H1 (cell line): ENCODE data around the gene KDF1. TPM values are rescaled to one million over a fixed set of nuclear protein-coding genes. Genes with fewer than 3 reads are reported as not detected.

Experiments
- CTCF ChIA-PET: fragments of 300-600 bp; sonication (Branson Sonifier 250); formaldehyde crosslinking; loops from one replicate; lab custom pipeline; 2021; ENCODE audit not compliant: partially characterized antibody; lab: Charles Lee
- POLR2A ChIA-PET: fragments of 300-600 bp; sonication (Branson Sonifier 250); formaldehyde crosslinking; loops from one replicate; lab custom pipeline; 2021; ENCODE audit warnings: inconsistent platforms; ENCODE audit not compliant: partially characterized antibody; lab: Charles Lee
- DNase-seq, 2 experiments: peaks; one replicate each; pipeline versions ENCODE4 v3.0.0 to v3.0.0-alpha.2; 2010 to 2022; ENCODE audit warnings: low spot score in 2 of 2, low read depth in 1 of 2, mixed read lengths in 1 of 2
- FAIRE-seq: peaks from 2 replicates; lab custom pipeline; 2011; peaks lifted over from hg19 to GRCh38; lab: Jason Lieb, UNC
- H2AFZ ChIP-seq: 2 replicates; pipeline ENCODE4 v1.8.1; 2012; ENCODE audit warnings: low read length, inconsistent platforms
- H2AK5ac ChIP-seq: 2 replicates; pipeline ENCODE4 v1.6.1; 2013; ENCODE audit warnings: low read depth, low read length
- H2BK120ac ChIP-seq: replicated peaks from 2 replicates; pipeline ENCODE3; 2013; ENCODE audit warnings: low read depth, low read length, inconsistent platforms
- H2BK12ac ChIP-seq: 2 replicates; pipeline ENCODE4 v1.6.1; 2013; ENCODE audit warnings: low read depth, low read length
- H2BK15ac ChIP-seq: 2 replicates; pipeline ENCODE4 v1.6.1; 2013; ENCODE audit warnings: low read length
- H2BK20ac ChIP-seq: 2 replicates; pipeline ENCODE4 v1.6.1; 2013; ENCODE audit warnings: low read length
- H2BK5ac ChIP-seq: 2 replicates; pipeline ENCODE4 v1.6.1; 2013; ENCODE audit warnings: low read depth, low read length
- H3K14ac ChIP-seq: 2 replicates; pipeline ENCODE4 v1.6.1; 2013; ENCODE audit warnings: inconsistent platforms; ENCODE audit not compliant: insufficient read length
- H3K18ac ChIP-seq: 2 replicates; pipeline ENCODE4 v1.6.1; 2013; ENCODE audit warnings: low read length; ENCODE audit errors: extremely low read depth
- H3K23ac ChIP-seq: 2 replicates; pipeline ENCODE4 v1.6.1; 2013; ENCODE audit warnings: inconsistent platforms; ENCODE audit not compliant: insufficient read length
- H3K23me2 ChIP-seq: 2 replicates; pipeline ENCODE4 v1.6.1; 2013; ENCODE audit warnings: low read depth, low read length
- H3K27ac ChIP-seq: 2 replicates; pipeline ENCODE4 v1.6.1; 2011; ENCODE audit warnings: low read depth, low read length, inconsistent platforms
- H3K27me3 ChIP-seq, 4 experiments: replicated peaks in 1 of 4; 1 replicate in 1 of 4; 2 replicates in 3 of 4; pipeline versions ENCODE4 v1.6.1 to v1.8.1; 2011 to 2013; ENCODE audit warnings: low read length in 3 of 4, mild to moderate bottlenecking in 3 of 4, inconsistent platforms in 2 of 4, mixed read lengths in 2 of 4, moderate library complexity in 1 of 4; ENCODE audit not compliant: control insufficient read depth in 3 of 4, insufficient read depth in 3 of 4; ENCODE audit errors: extremely low read depth in 1 of 4
- H3K36me3 ChIP-seq, 4 experiments: 2 replicates each; pipeline versions ENCODE4 v1.6.1 to v1.8.1; 2011 to 2013; ENCODE audit warnings: mild to moderate bottlenecking in 4 of 4, low read length in 3 of 4, moderate library complexity in 2 of 4, control low read depth in 1 of 4, inconsistent platforms in 1 of 4; ENCODE audit not compliant: insufficient read depth in 4 of 4, control insufficient read depth in 2 of 4
- H3K4ac ChIP-seq: replicated peaks from 2 replicates; pipeline ENCODE3; 2013; ENCODE audit warnings: low read length, low read depth, mixed read lengths, inconsistent platforms; ENCODE audit not compliant: insufficient read length
- H3K4me1 ChIP-seq, 4 experiments: replicated peaks in 1 of 4; 1 replicate in 1 of 4; 2 replicates in 3 of 4; pipeline versions ENCODE4 v1.6.1 to v1.8.1; 2011 to 2013; ENCODE audit warnings: low read length in 3 of 4, inconsistent platforms in 2 of 4, mixed read lengths in 1 of 4; ENCODE audit not compliant: insufficient read depth in 4 of 4, control insufficient read depth in 3 of 4
- H3K4me2 ChIP-seq, 2 experiments: 2 replicates each; pipeline versions ENCODE4 v1.6.1 to v1.8.1; 2011 to 2013; ENCODE audit warnings: low read depth in 2 of 2, low read length in 2 of 2, control low read depth in 1 of 2, inconsistent platforms in 1 of 2, mild to moderate bottlenecking in 1 of 2; ENCODE audit not compliant: insufficient read depth in 1 of 2
- H3K4me3 ChIP-seq, 4 experiments: fragments of 200-600, 300-600 bp in 1 of 4; sonication (generic), shearing (Covaris generic), sonication (Bioruptor Twin) in 1 of 4; 2 replicates each; pipeline versions ENCODE4 v1.5.1 to v1.8.1; 2011 to 2016; ENCODE audit warnings: low read length in 4 of 4, low read depth in 3 of 4, control low read depth in 2 of 4, inconsistent platforms in 2 of 4, mild to moderate bottlenecking in 2 of 4, mixed read lengths in 1 of 4, moderate library complexity in 1 of 4; ENCODE audit not compliant: insufficient read depth in 2 of 4; ENCODE audit errors: extremely low read depth in 1 of 4
- H3K56ac ChIP-seq: replicated peaks from 2 replicates; pipeline ENCODE3; 2013; ENCODE audit warnings: low read depth, mild to moderate bottlenecking, mixed read lengths, low read length, inconsistent platforms; ENCODE audit not compliant: insufficient read length
- H3K79me1 ChIP-seq: 2 replicates; pipeline ENCODE4 v1.6.1; 2013; ENCODE audit warnings: low read depth, low read length, control low read depth
- H3K79me2 ChIP-seq, 2 experiments: 2 replicates each; pipeline versions ENCODE4 v1.6.1 to v1.8.1; 2012 to 2013; ENCODE audit warnings: low read length in 2 of 2, mild to moderate bottlenecking in 2 of 2, inconsistent platforms in 1 of 2; ENCODE audit not compliant: insufficient read depth in 2 of 2, control insufficient read depth in 1 of 2
- H3K9ac ChIP-seq, 4 experiments: replicated peaks in 1 of 4; 1 replicate in 1 of 4; 2 replicates in 3 of 4; pipeline versions ENCODE4 v1.6.1 to v1.8.1; 2011 to 2013; ENCODE audit warnings: low read depth in 3 of 4, low read length in 3 of 4, control low read depth in 2 of 4, mild to moderate bottlenecking in 2 of 4, moderate library complexity in 2 of 4, inconsistent platforms in 1 of 4; ENCODE audit errors: extremely low read depth in 1 of 4
- H3K9me3 ChIP-seq, 2 experiments: 2 replicates each; pipeline versions ENCODE4 v1.6.1 to v1.8.1; 2012 to 2013; ENCODE audit warnings: mild to moderate bottlenecking in 2 of 2, moderate library complexity in 2 of 2, control low read depth in 1 of 2, inconsistent platforms in 1 of 2, low read depth in 1 of 2, low read length in 1 of 2, mixed read lengths in 1 of 2; ENCODE audit not compliant: insufficient read depth in 2 of 2
- H4K20me1 ChIP-seq, 2 experiments: replicated peaks in 1 of 2; 2 replicates each; pipeline versions ENCODE3 to v1.8.1; 2011 to 2013; ENCODE audit warnings: inconsistent platforms in 2 of 2, low read length in 2 of 2, mild to moderate bottlenecking in 1 of 2; ENCODE audit not compliant: insufficient read depth in 2 of 2, control insufficient read depth in 1 of 2
- H4K5ac ChIP-seq: 2 replicates; pipeline ENCODE4 v1.6.1; 2013; ENCODE audit warnings: low read length, low read depth, mixed read lengths, inconsistent platforms; ENCODE audit not compliant: insufficient read length
- H4K8ac ChIP-seq: 2 replicates; pipeline ENCODE4 v1.8.0; 2013; ENCODE audit warnings: mild to moderate bottlenecking, moderate library complexity, low read length, inconsistent platforms; ENCODE audit not compliant: insufficient read depth; ENCODE audit errors: extremely low read depth
- H4K91ac ChIP-seq: replicated peaks from 2 replicates; pipeline ENCODE3; 2013; ENCODE audit warnings: low read length, mixed read lengths, inconsistent platforms; ENCODE audit not compliant: insufficient read length
- BACH1 ChIP-seq: IDR thresholded peaks from 2 replicates; pipeline ENCODE4 v1.6.1; 2012; ENCODE audit warnings: low read length, improper control_type of control experiment
- FOSL1 ChIP-seq: IDR thresholded peaks from 2 replicates; pipeline ENCODE4 v1.6.1; 2011; ENCODE audit warnings: mild to moderate bottlenecking, low read depth, low read length, moderate library complexity; ENCODE audit not compliant: insufficient read depth
- GABPA ChIP-seq: IDR thresholded peaks from 2 replicates; pipeline ENCODE4 v1.6.1; 2011; ENCODE audit warnings: mild to moderate bottlenecking, low read length, moderate library complexity, borderline replicate concordance; ENCODE audit not compliant: insufficient read depth
- KDM1A ChIP-seq: fragments of 200-600, 300-600 bp; sonication (generic); IDR thresholded peaks from 2 replicates; pipeline ENCODE4 v1.7.1; 2016; ENCODE audit warnings: mild to moderate bottlenecking, low read length, borderline replicate concordance
- MAFK ChIP-seq: IDR thresholded peaks from 2 replicates; pipeline ENCODE4 v1.6.1; 2012; ENCODE audit warnings: low read depth, mild to moderate bottlenecking, improper control_type of control experiment, low read length
- NRF1 ChIP-seq: IDR thresholded peaks from 2 replicates; pipeline ENCODE4 v1.6.1; 2011; ENCODE audit warnings: mild to moderate bottlenecking, low read depth, low read length, improper control_type of control experiment
- SIRT6 ChIP-seq: IDR thresholded peaks from one replicate; pipeline ENCODE4 v1.7.1; 2012; ENCODE audit warnings: low read length, inconsistent platforms
- SP2 ChIP-seq: IDR thresholded peaks from 2 replicates; pipeline ENCODE4 v1.6.1; 2012; ENCODE audit warnings: mild to moderate bottlenecking, low read length, inconsistent platforms
- TBP ChIP-seq: IDR thresholded peaks from 2 replicates; pipeline ENCODE4 v1.6.1; 2011; ENCODE audit warnings: low read depth, low read length, improper control_type of control experiment
- USF2 ChIP-seq: IDR thresholded peaks from 2 replicates; pipeline ENCODE4 v1.6.1; 2011; ENCODE audit warnings: low read length, improper control_type of control experiment
- WGBS, 2 experiments: shearing (Covaris generic) in 1 of 2; methylation state at CpG; one replicate each; pipeline versions ENCODE4 v1.1.6 to v1.1.7; 2013 to 2015; ENCODE audit warnings: low lambda C conversion rate in 2 of 2, mixed read lengths in 2 of 2, inconsistent platforms in 1 of 2, low coverage in 1 of 2, missing lambda C conversion rate in 1 of 2; ENCODE audit not compliant: insufficient replicate concordance in 2 of 2, insufficient coverage in 1 of 2, insufficient read length in 1 of 2; ENCODE audit errors: extremely low coverage in 1 of 2, missing lambda C conversion rate in 1 of 2; 5-methylcytosine and 5-hydroxymethylcytosine counted together
- polyA plus RNA-seq, 7 experiments: library from polyadenylated mRNA; depleted of rRNA in 3 of 7; stranded (reverse) in 5 of 7; unstranded in 2 of 7; fragments of >200 nt in 5 of 7; fragments of 200-250 nt in 2 of 7; gene quantifications; 1 replicate in 5 of 7; 2 replicates in 1 of 7; 4 replicates in 1 of 7; pipeline versions ENCODE4 v1.2.1 to v1.2.3, GENCODE V29; 2011 to 2013; ENCODE audit warnings: missing spikeins in 2 of 7, mixed read lengths in 2 of 7
- total RNA-seq: library from RNA; stranded (reverse); fragmentation: NEBNext Ultra II Directional; extraction: Animal tissue kit (Norgen Biotek cat#: 25700); gene quantifications from 2 replicates; pipeline ENCODE4 v1.2.1, GENCODE V29; 2021

Gene KDF1
- total and polyA plus RNA-seq, 2 of the 8 experiments (the other 6 are each of a cell fraction or from before 2014, with no cell fraction given), result 16.9 to 37.5 TPM

- H2BK5ac ChIP-seq, result peak overlapping the region; percentile 98
- peaks cover 2 to 56% of the 10 kb centered on the region in 2 experiments; a peak in 3 of 4 replicates for H3K79me2 ChIP-seq
- H3K23ac ChIP-seq, result no peak overlapping the region
- H3K56ac ChIP-seq, result no peak overlapping the region
- peak overlapping the region; percentile 73 for H2BK120ac ChIP-seq
- H2BK12ac ChIP-seq, result peak overlapping the region; percentile 99
- H2AFZ ChIP-seq, result no peak overlapping the region
- H4K91ac ChIP-seq, result peak overlapping the region; percentile 91
- ChIA-PET CTCF (interaction anchor here (0.8 to 12.2 kb wide), 23 partner anchors 9 to 1037 kb away, joined by 3 to 143 read pairs (median 8); partner anchors contain the start of gene TENT5B), POLR2A (interaction anchor here (0.8 to 58.9 kb wide), 14 partner anchors 2 to 385 kb away, joined by 3 to 1829 read pairs (median 7); partner anchors contain the start of genes CD164L2, KDF1, SFN and SLC9A1)
- peak overlapping the region in 1 of 4 experiments; percentile 25; a peak in 2 of 7 replicates for H3K9ac ChIP-seq
- 81% methylated on average over 11 of the region's 11 CpGs; no CpG with 5 or more reads in 1 of the 2 experiments for WGBS, 2 experiments
- no peaks in the 10 kb centered on the region; a peak in 1 of 7 replicates for H3K27me3 ChIP-seq
- peak overlapping the region; percentile 74 for H3K27ac ChIP-seq
- DNase-seq, result no peak
- peak overlapping the region; percentile 63 for H4K5ac ChIP-seq
- H3K18ac ChIP-seq, result peak overlapping the region; percentile 96
- peaks cover 16% of the 10 kb centered on the region for H3K79me1 ChIP-seq
- peak overlapping the region; percentile 100 for H2BK20ac ChIP-seq
- H2BK15ac ChIP-seq, result peak overlapping the region; percentile 81
- H3K9me3 ChIP-seq, result no peaks in the 10 kb centered on the region
- H2AK5ac ChIP-seq, result peak overlapping the region; percentile 98
- peak overlapping the region; percentile 16 to 51; a peak in 3 of 4 replicates for H3K4me2 ChIP-seq
- peaks cover 9% of the 10 kb centered on the region for H3K23me2 ChIP-seq
- H4K20me1 ChIP-seq, result peaks cover 12 to 20% of the 10 kb centered on the region in 2 experiments
- H3K4me3 ChIP-seq, result peak overlapping the region in 1 of 4 experiments; percentile 39; a peak in 2 of 8 replicates
- peaks cover 23 to 57% (median 33%) of the 10 kb centered on the region in 4 experiments for H3K4me1 ChIP-seq
- peaks cover 0 to 32% (median 4%) of the 10 kb centered on the region in 4 experiments; a peak in 3 of 8 replicates for H3K36me3 ChIP-seq
- no peak overlapping the region for H3K14ac ChIP-seq
- FAIRE-seq, result no peak
- peak overlapping the region; percentile 39; the same call in 1 of the 2 replicates for H4K8ac ChIP-seq
- peak overlapping the region; percentile 41 for H3K4ac ChIP-seq
- no peak for TF ChIP-seq FOSL1
- TF ChIP-seq MAFK, result peak; percentile 65; the same call in 1 of the 2 replicates
- TF ChIP-seq KDM1A, result no peak
- TF ChIP-seq USF2, result no peak
- peak; percentile 72; the same call in 1 of the 2 replicates for TF ChIP-seq BACH1
- TF ChIP-seq SP2, result no peak
- no peak for TF ChIP-seq TBP
- TF ChIP-seq GABPA, result no peak
- no peak for TF ChIP-seq SIRT6
- TF ChIP-seq NRF1, result no peak
Observed at GRCh38 chr1:26998429-26999300, 38.4 kb upstream of the KDF1 start.
